ENCODE measurements around the gene ARHGEF1.

The ARHGEF1 gene

GRCh38 chr19:41928221-41928683 is 45.3 kb downstream of the ARHGEF1 start, which contains the start of gene ERFL:
Gene ERFL (minus strand): TSS chr19:41928449. CDS start chr19:41912919, 15,530 bp downstream.
- H3K27me3 ChIP-seq (ENCODE audit: insufficient read depth, low read length): peaks cover 8% of the 10 kb centered on the region; the same call in 1 of the 2 replicates
- no peaks in the 10 kb centered on the region for H3K79me2 ChIP-seq (ENCODE audit: insufficient read depth, low read length)
- H3K9me2 ChIP-seq (ENCODE audit: low read depth, low read length): no peaks in the 10 kb centered on the region
- peak within 1 kb of the TSS; percentile 98 for H3K4me2 ChIP-seq (ENCODE audit: low read length)
- peak within 1 kb of the TSS; percentile 72 for H3K4me3 ChIP-seq (ENCODE audit: low read depth, low read length, poor library complexity, severe bottlenecking)
- no peak for TF ChIP-seq EZH2 (IDR thresholded peaks at IDR 0.05; ENCODE audit: borderline replicate concordance, low read length)
- TF ChIP-seq CTCF (IDR thresholded peaks at IDR 0.05; ENCODE audit: low read length): no peak
- no peak within 1 kb of the TSS for H2AFZ ChIP-seq (ENCODE audit: low read length)
- H3K27ac ChIP-seq (ENCODE audit: low read depth, low read length, poor library complexity, severe bottlenecking): peak within 1 kb of the TSS; percentile 33
- H4K20me1 ChIP-seq (ENCODE audit: insufficient read depth, low read length): no peaks in the 10 kb centered on the region
- H3K36me3 ChIP-seq (ENCODE audit: insufficient read depth, low read length): no peaks in the 10 kb centered on the region
- no peaks in the 10 kb centered on the region for H3K9me3 ChIP-seq (ENCODE audit: low read length)
- peaks cover 26% of the 10 kb centered on the region for H3K4me1 ChIP-seq (ENCODE audit: insufficient read depth, low read length, severe bottlenecking)
- H3F3A ChIP-seq (ENCODE audit: insufficient read depth, low read length): no peaks in the 10 kb centered on the region
- peak within 1 kb of the TSS; percentile 69 for H3K9ac ChIP-seq (ENCODE audit: low read length)

- Histone ChIP-seq H3K4me3 (ENCODE audit: low read depth, low read length, poor library complexity, severe bottlenecking) (peak overlapping the region; percentile 72), H3K9ac (ENCODE audit: low read length) (peak overlapping the region; percentile 69), H3K27ac (ENCODE audit: low read depth, low read length, poor library complexity, severe bottlenecking) (peak overlapping the region; percentile 33), H2AFZ (ENCODE audit: low read length) (no peak overlapping the region), H3K4me2 (ENCODE audit: low read length) (peak overlapping the region; percentile 98), H3F3A (ENCODE audit: insufficient read depth, low read length) (no peaks in the 10 kb centered on the region), H3K36me3 (ENCODE audit: insufficient read depth, low read length) (no peaks in the 10 kb centered on the region), H3K4me1 (ENCODE audit: insufficient read depth, low read length, severe bottlenecking) (peaks cover 31% of the 10 kb centered on the region), H3K9me3 (ENCODE audit: low read length) (no peaks in the 10 kb centered on the region), H4K20me1 (ENCODE audit: insufficient read depth, low read length) (no peaks in the 10 kb centered on the region), H3K27me3 (ENCODE audit: insufficient read depth, low read length) (peaks cover 8% of the 10 kb centered on the region; the same call in 1 of the 2 replicates), H3K9me2 (ENCODE audit: low read depth, low read length) (no peaks in the 10 kb centered on the region), H3K79me2 (ENCODE audit: insufficient read depth, low read length) (no peaks in the 10 kb centered on the region)
- no peak for TF ChIP-seq EZH2 (IDR thresholded peaks at IDR 0.05; ENCODE audit: borderline replicate concordance, low read length)
- TF ChIP-seq CTCF (IDR thresholded peaks at IDR 0.05; ENCODE audit: low read length): no peak
Observed at GRCh38 chr19:41928754-41929535, 46.0 kb downstream of the ARHGEF1 start.

GRCh38 chr19:41929536-41930071 is 46.6 kb downstream of the ARHGEF1 start:
- no peaks in the 10 kb centered on the region for H3F3A ChIP-seq (ENCODE audit: insufficient read depth, low read length)
- H3K27me3 ChIP-seq (ENCODE audit: insufficient read depth, low read length): peaks cover 8% of the 10 kb centered on the region; the same call in 1 of the 2 replicates
- no peaks in the 10 kb centered on the region for H4K20me1 ChIP-seq (ENCODE audit: insufficient read depth, low read length)
- H3K9me3 ChIP-seq (ENCODE audit: low read length): no peaks in the 10 kb centered on the region
- no peaks in the 10 kb centered on the region for H3K79me2 ChIP-seq (ENCODE audit: insufficient read depth, low read length)
- H3K9me2 ChIP-seq (ENCODE audit: low read depth, low read length): no peaks in the 10 kb centered on the region
- H3K4me3 ChIP-seq (ENCODE audit: low read depth, low read length, poor library complexity, severe bottlenecking): peak overlapping the region; percentile 72
- no peaks in the 10 kb centered on the region for H3K36me3 ChIP-seq (ENCODE audit: insufficient read depth, low read length)
- H3K4me1 ChIP-seq (ENCODE audit: insufficient read depth, low read length, severe bottlenecking): peaks cover 31% of the 10 kb centered on the region
- peak overlapping the region; percentile 33 for H3K27ac ChIP-seq (ENCODE audit: low read depth, low read length, poor library complexity, severe bottlenecking)
- H3K4me2 ChIP-seq (ENCODE audit: low read length): peak overlapping the region; percentile 98
- H3K9ac ChIP-seq (ENCODE audit: low read length): peak overlapping the region; percentile 69; the same call in 1 of the 2 replicates
- no peak for TF ChIP-seq EZH2 (IDR thresholded peaks at IDR 0.05; ENCODE audit: borderline replicate concordance, low read length)
- no peak for TF ChIP-seq CTCF (IDR thresholded peaks at IDR 0.05; ENCODE audit: low read length)
- H2AFZ ChIP-seq (ENCODE audit: low read length): no peak overlapping the region
